PC-9 (cell line): ENCODE data around the gene PECR.

ENCODE experiments used
- EZH2 ChIP-seq: fragments of 200-600 bp; sonication (generic); IDR thresholded peaks from 2 replicates; pipeline ENCODE4 v1.8.0; 2017; ENCODE audit warnings: antibody characterized with exemption, low read depth
- TF ChIP-seq, protein P1 (sequence below): fragments of 200-600 bp; sonication (generic); conservative IDR thresholded peaks from 2 replicates; pipeline ENCODE4 v1.6.1; 2017; ENCODE audit warnings: mixed run types, antibody characterized with exemption, mild to moderate bottlenecking, moderate library complexity

DNA sequence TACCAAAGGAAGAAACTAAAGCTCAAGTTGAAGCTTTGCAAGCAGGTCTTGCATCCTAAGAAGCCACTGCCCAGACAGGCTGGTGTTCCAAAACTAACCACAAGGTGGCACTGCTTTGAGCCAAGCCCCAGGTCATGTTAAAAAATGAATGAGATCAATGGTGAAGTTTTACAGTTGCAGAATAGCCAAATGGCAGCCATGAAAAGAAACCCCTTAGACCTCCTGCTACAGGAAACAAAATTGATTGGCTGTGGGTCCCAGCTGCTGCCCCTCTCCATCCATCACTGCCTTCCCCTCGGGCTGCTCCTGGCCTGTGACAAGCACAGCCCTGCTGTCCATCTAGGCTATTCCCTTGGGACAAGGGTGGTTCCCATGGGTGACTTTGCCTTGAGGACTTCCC, 47.5 kb downstream of the PECR start:
- no peak for TF ChIP-seq EZH2
- TF ChIP-seq, protein P1, sequence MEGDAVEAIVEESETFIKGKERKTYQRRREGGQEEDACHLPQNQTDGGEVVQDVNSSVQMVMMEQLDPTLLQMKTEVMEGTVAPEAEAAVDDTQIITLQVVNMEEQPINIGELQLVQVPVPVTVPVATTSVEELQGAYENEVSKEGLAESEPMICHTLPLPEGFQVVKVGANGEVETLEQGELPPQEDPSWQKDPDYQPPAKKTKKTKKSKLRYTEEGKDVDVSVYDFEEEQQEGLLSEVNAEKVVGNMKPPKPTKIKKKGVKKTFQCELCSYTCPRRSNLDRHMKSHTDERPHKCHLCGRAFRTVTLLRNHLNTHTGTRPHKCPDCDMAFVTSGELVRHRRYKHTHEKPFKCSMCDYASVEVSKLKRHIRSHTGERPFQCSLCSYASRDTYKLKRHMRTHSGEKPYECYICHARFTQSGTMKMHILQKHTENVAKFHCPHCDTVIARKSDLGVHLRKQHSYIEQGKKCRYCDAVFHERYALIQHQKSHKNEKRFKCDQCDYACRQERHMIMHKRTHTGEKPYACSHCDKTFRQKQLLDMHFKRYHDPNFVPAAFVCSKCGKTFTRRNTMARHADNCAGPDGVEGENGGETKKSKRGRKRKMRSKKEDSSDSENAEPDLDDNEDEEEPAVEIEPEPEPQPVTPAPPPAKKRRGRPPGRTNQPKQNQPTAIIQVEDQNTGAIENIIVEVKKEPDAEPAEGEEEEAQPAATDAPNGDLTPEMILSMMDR = peak; percentile 93
